Esophagus muscularis mucosa (tissue), 4 donors: ENCODE measurements around the gene LRRC52. TPM values are rescaled to one million over a fixed set of nuclear protein-coding genes. Genes with fewer than 3 reads are reported as not detected.

Source experiments
- DNase-seq: peaks from one replicate; pipeline ENCODE4 v3.0.0-alpha.2; 2017; ENCODE audit errors: extremely low spot score
- H3K27ac ChIP-seq, 4 donors: fragments of 200-600 bp; sonication (generic); replicated peaks in 1 of 4; 1 replicate in 3 of 4; 2 replicates in 1 of 4; pipeline ENCODE4 v1.5.1; 2016 to 2019; ENCODE audit warnings: mild to moderate bottlenecking in 1 of 4
- H3K27me3 ChIP-seq, 4 donors: fragments of 200-600 bp; sonication (generic); one replicate each; pipeline versions ENCODE4 v1.5.1 to v1.6.0; 2016 to 2019
- H3K36me3 ChIP-seq, 4 donors: fragments of 200-600 bp; sonication (generic); one replicate each; pipeline ENCODE4 v1.5.1; 2016 to 2019
- H3K4me1 ChIP-seq, 4 donors: fragments of 200-600 bp; sonication (generic); one replicate each; pipeline ENCODE4 v1.5.1; 2016 to 2019
- H3K4me3 ChIP-seq, 4 donors: fragments of 200-600 bp; sonication (generic); 1 replicate in 2 of 4; 2 replicates in 2 of 4; pipeline ENCODE4 v1.5.1; 2016 to 2019; ENCODE audit warnings: mild to moderate bottlenecking in 4 of 4, moderate library complexity in 1 of 4
- H3K9me3 ChIP-seq, 4 donors: fragments of 200-600 bp; sonication (generic); 1 replicate in 3 of 4; 2 replicates in 1 of 4; pipeline ENCODE4 v1.5.1; 2016 to 2019
- EP300 ChIP-seq: sonication (generic); formaldehyde crosslinking; IDR thresholded peaks from one replicate; pipeline ENCODE4 v1.6.1; 2017; ENCODE audit warnings: antibody characterized with exemption
- POLR2A ChIP-seq: fragments of 450-650 bp; IDR thresholded peaks from one replicate; pipeline ENCODE4 v1.6.1; 2017; ENCODE audit warnings: antibody characterized with exemption, moderate library complexity, mild to moderate bottlenecking, low read depth
- POLR2AphosphoS5 ChIP-seq, 2 donors: sonication (generic); formaldehyde crosslinking; IDR thresholded peaks; one replicate each; pipeline ENCODE4 v1.6.1; 2017; ENCODE audit warnings: antibody characterized with exemption in 2 of 2
- WGBS: methylation state at CpG from one replicate; pipeline ENCODE4 v1.1.5; 2018; 5-methylcytosine and 5-hydroxymethylcytosine counted together
- intact Hi-C: fragments of 100-400 bp; cut with DNase I; formaldehyde crosslinking; loops from one replicate; pipeline ENCODE4 v1.15.1; 2023
- total RNA-seq, 4 donors: library from RNA; depleted of rRNA; stranded (reverse); fragments of >200 nt; gene quantifications; one replicate each; pipeline versions ENCODE4 v1.1.0 to v1.2.1, GENCODE V29; 2016
- TF ChIP-seq, protein P1 (sequence below), 3 experiments: fragments of 200-600 bp in 2 of 3; fragments of 450-650 bp in 1 of 3; sonication (generic) in 2 of 3; IDR thresholded peaks; one replicate each; pipeline ENCODE4 v1.5.1; 2017 to 2019; ENCODE audit warnings: antibody characterized with exemption in 3 of 3, mild to moderate bottlenecking in 2 of 3, moderate library complexity in 1 of 3

LRRC52 gene
- total RNA-seq, 4 donors from 2014 or later, result 0.17 TPM; not detected in 3

DNA sequence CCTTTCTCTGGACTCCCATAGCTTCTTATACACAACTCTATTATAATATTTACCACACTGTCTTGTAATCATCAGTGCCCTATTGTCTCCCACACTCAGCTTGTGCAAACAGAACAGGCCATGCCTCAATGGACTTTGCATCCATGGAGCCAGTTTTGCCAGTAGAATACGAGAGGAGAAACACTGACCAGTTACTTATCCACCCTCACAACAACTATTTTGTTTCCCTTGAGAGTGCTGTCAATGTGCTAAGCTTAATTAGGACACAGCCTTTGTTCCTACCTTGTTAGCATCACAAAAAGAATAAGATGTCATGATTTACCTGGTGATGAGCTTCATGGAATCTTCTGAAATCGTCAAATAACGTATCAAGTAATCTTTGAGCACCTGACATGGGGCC is 18.1 kb upstream of the LRRC52 start:
- TF ChIP-seq POLR2A (no peak), POLR2AphosphoS5 (IDR thresholded peaks at IDR 0.05) (no peak), EP300 (no peak)
- TF ChIP-seq, protein P1, sequence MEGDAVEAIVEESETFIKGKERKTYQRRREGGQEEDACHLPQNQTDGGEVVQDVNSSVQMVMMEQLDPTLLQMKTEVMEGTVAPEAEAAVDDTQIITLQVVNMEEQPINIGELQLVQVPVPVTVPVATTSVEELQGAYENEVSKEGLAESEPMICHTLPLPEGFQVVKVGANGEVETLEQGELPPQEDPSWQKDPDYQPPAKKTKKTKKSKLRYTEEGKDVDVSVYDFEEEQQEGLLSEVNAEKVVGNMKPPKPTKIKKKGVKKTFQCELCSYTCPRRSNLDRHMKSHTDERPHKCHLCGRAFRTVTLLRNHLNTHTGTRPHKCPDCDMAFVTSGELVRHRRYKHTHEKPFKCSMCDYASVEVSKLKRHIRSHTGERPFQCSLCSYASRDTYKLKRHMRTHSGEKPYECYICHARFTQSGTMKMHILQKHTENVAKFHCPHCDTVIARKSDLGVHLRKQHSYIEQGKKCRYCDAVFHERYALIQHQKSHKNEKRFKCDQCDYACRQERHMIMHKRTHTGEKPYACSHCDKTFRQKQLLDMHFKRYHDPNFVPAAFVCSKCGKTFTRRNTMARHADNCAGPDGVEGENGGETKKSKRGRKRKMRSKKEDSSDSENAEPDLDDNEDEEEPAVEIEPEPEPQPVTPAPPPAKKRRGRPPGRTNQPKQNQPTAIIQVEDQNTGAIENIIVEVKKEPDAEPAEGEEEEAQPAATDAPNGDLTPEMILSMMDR (IDR thresholded peaks at IDR 0.05), result no peak
- Histone ChIP-seq H3K9me3 (peaks cover 0 to 21% (median 7%) of the 10 kb centered on the region in 4 donors), H3K27ac (no peak overlapping the region), H3K4me3 (no peak overlapping the region), H3K27me3 (peaks cover 0 to 10% (median 0%) of the 10 kb centered on the region in 4 donors), H3K36me3 (no peaks in the 10 kb centered on the region), H3K4me1 (peaks cover 0 to 3% (median 0%) of the 10 kb centered on the region in 4 donors)
- WGBS, result 80% methylated on average over 3 of the region's 3 CpGs
- DNase-seq, result peak; percentile 66
- intact Hi-C loops, result no loop called here

DNA sequence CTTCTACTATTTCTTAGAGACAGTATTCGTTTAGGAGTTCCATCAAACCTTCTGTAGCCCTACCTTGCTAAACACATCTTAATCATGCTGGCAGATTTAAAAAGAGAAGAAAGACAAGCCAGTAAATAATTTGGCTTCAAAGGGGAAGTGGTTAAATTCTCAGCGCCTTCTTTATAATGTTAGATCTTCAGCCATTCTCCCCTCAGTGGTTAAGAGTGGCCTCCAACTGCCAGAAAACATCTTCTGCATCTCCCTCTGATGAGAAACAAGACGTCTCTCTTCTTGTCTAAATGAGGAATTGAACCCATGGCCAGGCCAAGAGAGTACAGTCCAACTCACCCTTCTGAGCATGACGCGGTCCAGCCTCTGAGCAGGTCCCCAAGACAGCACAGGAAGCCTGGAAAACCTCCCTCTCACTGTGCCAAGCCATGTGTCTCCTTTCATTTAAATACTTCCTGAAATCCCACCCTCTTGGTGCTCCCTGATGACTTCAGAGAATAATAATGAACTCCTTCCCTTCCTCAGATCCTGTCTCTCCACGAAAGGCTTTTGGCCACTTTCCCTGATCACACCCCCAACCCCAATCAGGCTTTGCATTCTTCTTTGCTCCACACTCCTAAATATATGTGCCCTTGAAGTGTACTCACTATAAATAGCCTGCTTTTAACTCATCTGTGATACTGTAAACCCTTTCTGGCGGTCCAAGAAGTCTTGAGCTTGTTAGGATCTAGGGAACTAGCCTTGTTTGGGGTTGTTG is 16.4 kb upstream of the LRRC52 start:
- WGBS, result 45% methylated on average over 7 of the region's 7 CpGs
- intact Hi-C loops, result no loop called here
- H3K36me3 ChIP-seq, result no peaks in the 10 kb centered on the region

DNA sequence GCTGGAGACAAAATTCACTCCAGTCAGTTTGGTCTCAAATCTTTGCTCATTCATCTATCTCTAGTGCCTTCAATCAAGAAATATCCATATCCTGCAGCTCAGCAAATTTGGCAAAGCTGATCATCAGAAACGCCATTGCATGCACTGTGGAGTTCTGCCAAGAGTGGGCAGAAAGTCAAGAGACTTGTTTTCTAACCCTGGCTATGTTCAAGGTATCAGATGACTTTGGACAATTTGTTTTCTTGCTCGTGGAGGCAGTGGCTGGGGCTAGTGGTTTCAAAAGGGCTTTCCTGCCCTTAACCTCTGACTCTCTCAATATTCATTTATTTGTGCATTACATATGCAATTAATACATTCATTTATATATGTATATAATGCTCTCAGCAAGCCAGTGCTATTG is 12.8 kb upstream of the LRRC52 start:
- no peak for TF ChIP-seq POLR2A
- no peak for TF ChIP-seq POLR2AphosphoS5 (IDR thresholded peaks at IDR 0.05)
- TF ChIP-seq, protein P1 (IDR thresholded peaks at IDR 0.05), result no peak
- no peak for TF ChIP-seq EP300
- peak; percentile 29 for DNase-seq
- Histone ChIP-seq H3K36me3 (no peaks in the 10 kb centered on the region), H3K4me3 (no peak overlapping the region), H3K4me1 (peaks cover 0 to 4% (median 0%) of the 10 kb centered on the region in 4 donors), H3K27me3 (no peaks in the 10 kb centered on the region), H3K9me3 (no peaks in the 10 kb centered on the region), H3K27ac (no peak overlapping the region)
- intact Hi-C loops, result no loop called here
- 0% methylated on average over 2 of the region's 2 CpGs for WGBS

More for the DNA sequence above, 16.4 kb upstream of the LRRC52 start:
- Histone ChIP-seq H3K4me3 (no peak overlapping the region), H3K4me1 (peaks cover 0 to 4% (median 0%) of the 10 kb centered on the region in 4 donors), H3K9me3 (peaks cover 0 to 5% (median 2%) of the 10 kb centered on the region in 4 donors), H3K27me3 (peaks cover 0 to 10% (median 0%) of the 10 kb centered on the region in 4 donors), H3K27ac (no peak overlapping the region)
- DNase-seq, result peak; percentile 68
- TF ChIP-seq POLR2A (no peak), EP300 (no peak), POLR2AphosphoS5 (IDR thresholded peaks at IDR 0.05) (no peak)
- TF ChIP-seq, protein P1 (IDR thresholded peaks at IDR 0.05), result no peak

DNA sequence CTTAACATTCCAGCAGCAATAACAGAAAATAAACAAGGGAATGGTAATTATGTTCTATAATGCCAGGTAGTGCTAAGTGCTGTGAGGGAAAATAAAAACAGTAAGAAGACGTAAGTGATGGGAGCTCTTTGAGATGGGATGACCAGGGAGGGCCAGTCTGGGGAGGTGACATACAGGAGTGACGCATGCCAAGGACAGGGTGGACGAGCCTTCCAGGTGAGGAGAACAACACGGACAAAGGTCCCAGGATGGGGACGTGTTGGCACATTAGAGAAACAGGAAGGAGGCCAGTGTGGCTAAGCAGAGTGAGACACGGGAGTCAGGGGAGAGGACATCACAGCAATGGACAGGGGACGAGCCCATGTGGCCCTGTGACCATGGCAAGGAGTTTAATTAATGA is 11.7 kb upstream of the LRRC52 start:
- TF ChIP-seq, protein P1 (IDR thresholded peaks at IDR 0.05), result no peak
- no peak for TF ChIP-seq EP300
- TF ChIP-seq POLR2A, result no peak
- no peak for TF ChIP-seq POLR2AphosphoS5 (IDR thresholded peaks at IDR 0.05)

More for the DNA sequence above, 11.7 kb upstream of the LRRC52 start:
- H3K27me3 ChIP-seq, result no peaks in the 10 kb centered on the region
- H3K4me3 ChIP-seq, result no peak overlapping the region
- H3K36me3 ChIP-seq, result no peaks in the 10 kb centered on the region
- H3K4me1 ChIP-seq, result peaks cover 0 to 4% (median 0%) of the 10 kb centered on the region in 4 donors
- intact Hi-C loops, result no loop called here
- H3K27ac ChIP-seq, result no peak overlapping the region
- 76% methylated on average over 7 of the region's 7 CpGs for WGBS
- no peaks in the 10 kb centered on the region for H3K9me3 ChIP-seq
- DNase-seq, result peak; percentile 50
